Activated CD4-positive, alpha-beta T cell treated with anti-CD3 and anti-CD28 coated beads, Interleukin-2, amount 50 U/mL, for 24 hours (primary cell): Measurements from ENCODE around the gene ACOXL.

ENCODE experiments used
- DNase-seq, 2 donors: peaks; one replicate each; pipeline ENCODE4 v3.0.0-alpha.2; 2020; ENCODE audit warnings: low read depth in 1 of 2, low spot score in 1 of 2

Gene ACOXL

GRCh38 chr2:111148225-111148873 is 416.0 kb downstream of the ACOXL start:
- DNase-seq: no peak

GRCh38 chr2:111148925-111149324 is 416.6 kb downstream of the ACOXL start:
- DNase-seq: no peak

- DNase-seq: no peak
Measured at GRCh38 chr2:111149882-111150455, 417.6 kb downstream of the ACOXL start.

- no peak for DNase-seq
Measured at GRCh38 chr2:111154758-111155157, 422.4 kb downstream of the ACOXL start.

GRCh38 chr2:111155610-111156009 is 423.2 kb downstream of the ACOXL start:
- DNase-seq: no peak

- no peak for DNase-seq
Measured at GRCh38 chr2:111156529-111156928, 424.2 kb downstream of the ACOXL start.

GRCh38 chr2:111157071-111157661 is 424.8 kb downstream of the ACOXL start:
- DNase-seq: no peak

- DNase-seq: no peak
Measured at GRCh38 chr2:111157798-111158197, 425.4 kb downstream of the ACOXL start.

- DNase-seq: no peak
Measured at GRCh38 chr2:111159641-111160040, 427.3 kb downstream of the ACOXL start.

- DNase-seq: no peak
Measured at GRCh38 chr2:111160758-111161157, 428.4 kb downstream of the ACOXL start.

- DNase-seq: no peak
Measured at GRCh38 chr2:111161971-111162370, 429.6 kb downstream of the ACOXL start.

GRCh38 chr2:111162718-111163331 is 430.5 kb downstream of the ACOXL start:
- DNase-seq: no peak

GRCh38 chr2:111164078-111164477 is 431.7 kb downstream of the ACOXL start:
- no peak for DNase-seq

GRCh38 chr2:111165084-111165483 is 432.7 kb downstream of the ACOXL start:
- no peak for DNase-seq

GRCh38 chr2:111166115-111166514 is 433.7 kb downstream of the ACOXL start:
- DNase-seq: no peak

- DNase-seq: no peak
Measured at GRCh38 chr2:111167076-111167862, 434.9 kb downstream of the ACOXL start.

- no peak for DNase-seq
Measured at GRCh38 chr2:111167863-111168162, 435.4 kb downstream of the ACOXL start.
